ENCODE results near the gene POPDC3. TPM values are rescaled to one million over a fixed set of nuclear protein-coding genes. Genes with fewer than 3 reads are reported as not detected.

POPDC3 gene
- total RNA-seq, 1 experiment from 2014 or later: 7.9 TPM

- H3K27ac Mint-ChIP-seq (ENCODE audit: low read depth, unreplicated experiment): no peak overlapping the region
- CTCF ChIA-PET: no interaction called here
These were observed 25.0 kb upstream of the POPDC3 start for GRCh38 chr6:105204768-105205167.

GRCh38 chr6:105204331-105204730 lies 24.5 kb upstream of the POPDC3 start:
- Mint-ChIP-seq H3K4me3 (ENCODE audit: unreplicated experiment) (no peak overlapping the region), H3K9me3 (ENCODE audit: unreplicated experiment) (peaks cover 7% of the 10 kb centered on the region), H3K27me3 (ENCODE audit: insufficient read depth, unreplicated experiment) (no peaks in the 10 kb centered on the region), H3K4me1 (ENCODE audit: insufficient read depth, unreplicated experiment) (peaks cover 6% of the 10 kb centered on the region), H3K27ac (ENCODE audit: low read depth, unreplicated experiment) (no peak overlapping the region), H3K36me3 (ENCODE audit: insufficient read depth, unreplicated experiment) (no peaks in the 10 kb centered on the region)
- ChIA-PET CTCF (no interaction called here), POLR2A (no interaction called here)
- TF ChIP-seq CTCF (IDR thresholded peaks at IDR 0.05; ENCODE audit: unreplicated experiment): no peak
- intact Hi-C loops (cut with micrococcal nuclease): no loop called here
- no peak for DNase-seq (ENCODE audit: unreplicated experiment)
- no TSS peak for BruUV-seq (replicated peaks)

More at GRCh38 chr6:105204768-105205167, 25.0 kb upstream of the POPDC3 start:
- TF ChIP-seq CTCF (IDR thresholded peaks at IDR 0.05; ENCODE audit: unreplicated experiment): no peak
- no peaks in the 10 kb centered on the region for H3K36me3 Mint-ChIP-seq (ENCODE audit: insufficient read depth, unreplicated experiment)
- peaks cover 11% of the 10 kb centered on the region for H3K4me1 Mint-ChIP-seq (ENCODE audit: insufficient read depth, unreplicated experiment)
- POLR2A ChIA-PET: no interaction called here
- no TSS peak for BruUV-seq (replicated peaks)
- H3K27me3 Mint-ChIP-seq (ENCODE audit: insufficient read depth, unreplicated experiment): no peaks in the 10 kb centered on the region
- intact Hi-C loops (cut with micrococcal nuclease): no loop called here
- no peak for DNase-seq (ENCODE audit: unreplicated experiment)
- peaks cover 7% of the 10 kb centered on the region for H3K9me3 Mint-ChIP-seq (ENCODE audit: unreplicated experiment)
- no peak overlapping the region for H3K4me3 Mint-ChIP-seq (ENCODE audit: unreplicated experiment)

- DNase-seq (ENCODE audit: unreplicated experiment): no peak
- no peaks in the 10 kb centered on the region for H3K9me3 Mint-ChIP-seq (ENCODE audit: unreplicated experiment)
- POLR2A ChIA-PET: interaction anchor here (0.6 to 1.1 kb wide), 2 partner anchors 112 to 220 kb away, joined by 3 read pairs; no protein-coding TSS in a partner anchor
- intact Hi-C loops (cut with micrococcal nuclease): no loop called here
- H3K4me1 Mint-ChIP-seq (ENCODE audit: insufficient read depth, unreplicated experiment): no peaks in the 10 kb centered on the region
- CTCF ChIA-PET: interaction anchor here (2.1 kb wide), 1 partner anchor 115 kb away, joined by 7 read pairs; no protein-coding TSS in a partner anchor
- no peak for TF ChIP-seq CTCF (IDR thresholded peaks at IDR 0.05; ENCODE audit: unreplicated experiment)
- no peaks in the 10 kb centered on the region for H3K27me3 Mint-ChIP-seq (ENCODE audit: insufficient read depth, unreplicated experiment)
- no peaks in the 10 kb centered on the region for H3K36me3 Mint-ChIP-seq (ENCODE audit: insufficient read depth, unreplicated experiment)
- no TSS peak for BruUV-seq (replicated peaks)
- no peak overlapping the region for H3K4me3 Mint-ChIP-seq (ENCODE audit: unreplicated experiment)
- H3K27ac Mint-ChIP-seq (ENCODE audit: low read depth, unreplicated experiment): no peak overlapping the region
These were observed 22.7 kb upstream of the POPDC3 start for GRCh38 chr6:105202486-105202885.

GRCh38 chr6:105200133-105200730 lies 20.4 kb upstream of the POPDC3 start:
- no peaks in the 10 kb centered on the region for H3K27me3 Mint-ChIP-seq (ENCODE audit: insufficient read depth, unreplicated experiment)
- intact Hi-C loops (cut with micrococcal nuclease): no loop called here
- ChIA-PET CTCF (no interaction called here), POLR2A (no interaction called here)
- no peaks in the 10 kb centered on the region for H3K9me3 Mint-ChIP-seq (ENCODE audit: unreplicated experiment)
- DNase-seq (ENCODE audit: unreplicated experiment): no peak
- no peak overlapping the region for H3K4me3 Mint-ChIP-seq (ENCODE audit: unreplicated experiment)
- no peaks in the 10 kb centered on the region for H3K36me3 Mint-ChIP-seq (ENCODE audit: insufficient read depth, unreplicated experiment)
- H3K27ac Mint-ChIP-seq (ENCODE audit: low read depth, unreplicated experiment): no peak overlapping the region
- peaks cover 5% of the 10 kb centered on the region for H3K4me1 Mint-ChIP-seq (ENCODE audit: insufficient read depth, unreplicated experiment)
- no peak for TF ChIP-seq CTCF (IDR thresholded peaks at IDR 0.05; ENCODE audit: unreplicated experiment)
- BruUV-seq (replicated peaks): no TSS peak
